Measurements from ENCODE around the gene MST1. TPM values are rescaled to one million over a fixed set of nuclear protein-coding genes. Genes with fewer than 3 reads are reported as not detected.

Gene MST1
- total and polyA plus RNA-seq, 2 donors, result 5.5 to 11.2 TPM

DNA sequence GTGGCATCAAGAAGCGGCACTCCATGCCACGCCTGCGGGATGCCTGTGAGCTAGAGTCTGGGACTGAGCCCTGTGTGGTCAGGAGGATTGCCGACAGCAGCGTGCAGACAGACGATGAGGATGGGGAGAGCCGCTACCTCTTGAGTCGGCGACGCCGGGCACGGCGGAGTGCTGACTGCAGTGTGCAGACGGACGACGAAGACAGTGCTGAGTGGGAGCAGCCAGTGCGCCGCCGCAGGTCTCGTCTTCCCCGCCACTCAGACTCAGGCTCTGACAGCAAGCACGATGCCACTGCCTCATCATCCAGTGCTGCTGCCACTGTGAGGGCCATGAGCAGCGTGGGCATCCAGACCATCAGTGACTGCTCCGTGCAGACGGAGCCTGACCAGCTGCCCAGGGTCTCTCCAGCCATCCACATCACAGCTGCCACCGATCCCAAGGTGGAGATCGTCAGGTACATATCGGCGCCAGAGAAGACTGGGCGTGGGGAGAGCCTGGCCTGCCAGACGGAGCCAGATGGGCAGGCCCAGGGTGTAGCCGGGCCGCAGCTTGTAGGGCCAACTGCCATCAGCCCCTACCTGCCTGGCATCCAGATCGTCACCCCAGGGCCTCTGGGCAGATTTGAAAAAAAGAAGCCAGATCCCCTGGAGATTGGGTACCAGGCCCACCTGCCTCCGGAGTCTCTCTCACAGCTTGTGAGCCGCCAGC, 31.9 kb downstream of the MST1 start:
- Histone ChIP-seq H3K4me1 (ENCODE audit: insufficient read depth) (no peaks in the 10 kb centered on the region), H3K4me3 (ENCODE audit: low read depth, low read length) (no peak overlapping the region), H3K36me3 (ENCODE audit: insufficient read depth) (no peaks in the 10 kb centered on the region), H3K27ac (ENCODE audit: low read depth) (no peak overlapping the region)
- 92% methylated on average over 36 of the region's 36 CpGs for WGBS
- no peak for DNase-seq (ENCODE audit: extremely low spot score)

DNA sequence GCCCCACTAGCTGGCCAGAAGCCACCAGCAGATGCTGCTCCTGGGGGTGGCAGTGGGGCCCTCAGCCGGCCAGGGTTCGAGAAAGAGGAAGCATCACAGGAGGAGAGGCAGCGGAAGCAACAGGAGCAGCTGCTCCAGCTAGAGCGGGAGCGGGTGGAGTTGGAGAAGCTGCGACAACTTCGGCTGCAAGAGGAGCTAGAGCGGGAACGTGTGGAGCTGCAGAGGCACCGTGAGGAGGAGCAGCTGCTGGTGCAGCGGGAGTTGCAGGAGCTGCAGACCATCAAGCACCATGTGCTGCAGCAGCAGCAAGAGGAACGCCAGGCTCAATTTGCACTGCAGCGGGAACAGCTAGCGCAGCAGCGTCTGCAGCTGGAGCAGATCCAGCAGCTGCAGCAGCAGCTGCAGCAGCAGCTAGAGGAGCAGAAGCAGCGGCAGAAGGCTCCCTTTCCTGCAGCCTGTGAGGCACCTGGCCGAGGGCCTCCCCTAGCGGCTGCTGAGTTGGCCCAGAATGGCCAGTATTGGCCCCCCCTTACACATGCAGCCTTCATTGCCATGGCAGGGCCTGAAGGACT, 32.6 kb downstream of the MST1 start:
- no peak for DNase-seq (ENCODE audit: extremely low spot score)
- Histone ChIP-seq H3K27ac (ENCODE audit: low read depth) (no peak overlapping the region), H3K4me3 (ENCODE audit: low read depth, low read length) (no peak overlapping the region), H3K4me1 (ENCODE audit: insufficient read depth) (no peaks in the 10 kb centered on the region), H3K36me3 (ENCODE audit: insufficient read depth) (no peaks in the 10 kb centered on the region)
- WGBS, result 54% methylated on average over 18 of the region's 18 CpGs

DNA sequence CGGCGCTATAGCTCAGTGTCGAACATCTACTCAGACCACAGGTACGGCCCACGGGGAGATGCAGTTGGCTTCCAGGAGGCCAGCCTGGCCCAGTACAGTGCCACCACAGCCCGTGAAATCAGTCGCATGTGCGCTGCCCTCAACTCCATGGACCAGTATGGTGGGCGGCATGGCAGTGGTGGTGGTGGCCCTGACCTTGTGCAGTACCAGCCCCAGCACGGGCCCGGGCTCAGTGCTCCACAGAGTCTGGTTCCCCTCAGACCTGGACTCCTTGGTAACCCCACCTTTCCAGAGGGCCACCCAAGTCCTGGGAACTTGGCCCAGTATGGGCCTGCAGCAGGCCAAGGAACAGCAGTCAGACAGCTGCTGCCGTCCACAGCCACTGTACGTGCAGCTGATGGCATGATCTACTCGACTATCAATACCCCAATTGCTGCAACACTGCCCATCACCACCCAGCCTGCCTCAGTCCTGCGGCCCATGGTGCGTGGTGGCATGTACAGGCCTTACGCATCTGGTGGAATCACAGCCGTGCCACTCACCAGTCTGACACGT, 33.5 kb downstream of the MST1 start:
- DNase-seq (ENCODE audit: extremely low spot score), result no peak
- Histone ChIP-seq H3K27ac (ENCODE audit: low read depth) (no peak overlapping the region), H3K36me3 (ENCODE audit: insufficient read depth) (no peaks in the 10 kb centered on the region), H3K4me3 (ENCODE audit: low read depth, low read length) (no peak overlapping the region), H3K4me1 (ENCODE audit: insufficient read depth) (no peaks in the 10 kb centered on the region)
- 95% methylated on average over 19 of the region's 19 CpGs for WGBS

DNA sequence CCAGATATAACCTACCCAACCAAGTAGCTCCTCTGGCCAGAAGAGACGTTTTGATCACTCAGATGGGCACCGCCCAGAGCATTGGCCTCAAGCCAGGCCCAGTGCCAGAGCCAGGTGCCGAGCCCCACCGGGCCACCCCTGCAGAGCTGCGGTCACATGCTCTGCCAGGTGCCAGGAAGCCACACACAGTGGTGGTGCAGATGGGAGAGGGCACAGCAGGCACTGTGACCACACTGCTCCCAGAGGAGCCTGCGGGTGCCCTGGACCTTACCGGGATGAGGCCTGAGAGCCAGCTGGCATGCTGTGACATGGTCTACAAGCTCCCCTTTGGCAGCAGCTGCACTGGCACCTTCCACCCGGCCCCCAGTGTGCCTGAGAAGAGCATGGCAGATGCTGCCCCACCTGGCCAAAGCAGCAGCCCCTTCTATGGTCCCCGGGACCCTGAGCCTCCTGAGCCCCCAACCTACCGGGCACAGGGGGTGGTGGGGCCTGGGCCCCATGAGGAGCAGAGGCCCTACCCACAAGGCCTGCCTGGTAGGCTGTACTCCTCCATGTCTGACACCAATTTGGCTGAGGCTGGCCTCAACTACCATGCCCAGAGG, 34.2 kb downstream of the MST1 start:
- H3K4me3 ChIP-seq (ENCODE audit: low read depth, low read length), result no peak overlapping the region

DNA sequence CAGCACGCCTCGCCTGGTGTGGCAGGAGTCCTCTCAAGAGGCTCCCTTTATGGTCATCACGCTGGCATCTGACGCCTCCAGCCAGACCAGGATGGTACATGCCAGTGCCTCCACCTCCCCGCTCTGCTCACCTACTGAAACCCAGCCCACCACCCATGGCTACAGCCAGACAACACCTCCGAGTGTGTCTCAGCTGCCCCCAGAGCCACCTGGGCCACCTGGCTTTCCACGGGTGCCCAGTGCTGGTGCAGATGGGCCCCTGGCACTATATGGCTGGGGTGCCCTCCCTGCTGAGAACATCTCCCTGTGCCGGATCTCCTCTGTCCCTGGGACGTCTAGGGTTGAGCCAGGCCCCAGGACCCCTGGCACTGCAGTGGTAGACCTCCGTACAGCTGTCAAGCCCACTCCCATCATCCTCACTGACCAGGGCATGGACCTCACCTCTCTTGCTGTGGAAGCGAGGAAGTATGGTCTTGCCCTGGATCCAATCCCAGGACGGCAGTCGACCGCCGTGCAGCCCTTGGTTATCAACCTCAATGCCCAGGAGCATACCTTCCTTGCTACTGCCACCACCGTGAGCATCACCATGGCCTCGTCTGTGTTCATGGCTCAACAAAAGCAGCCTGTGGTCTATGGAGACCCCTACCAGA, 35.0 kb downstream of the MST1 start:
- Histone ChIP-seq H3K4me1 (ENCODE audit: insufficient read depth) (no peaks in the 10 kb centered on the region), H3K27ac (ENCODE audit: low read depth) (no peak overlapping the region), H3K4me3 (ENCODE audit: low read depth, low read length) (no peak overlapping the region), H3K36me3 (ENCODE audit: insufficient read depth) (no peaks in the 10 kb centered on the region)
- WGBS, result 90% methylated on average over 17 of the region's 17 CpGs
- no peak for DNase-seq (ENCODE audit: extremely low spot score)

More for the DNA sequence above, 34.2 kb downstream of the MST1 start:
- no peaks in the 10 kb centered on the region for H3K4me1 ChIP-seq (ENCODE audit: insufficient read depth)
- H3K36me3 ChIP-seq (ENCODE audit: insufficient read depth), result no peaks in the 10 kb centered on the region
- 74% methylated on average over 10 of the region's 10 CpGs for WGBS
- no peak for DNase-seq (ENCODE audit: extremely low spot score)
- no peak overlapping the region for H3K27ac ChIP-seq (ENCODE audit: low read depth)

DNA sequence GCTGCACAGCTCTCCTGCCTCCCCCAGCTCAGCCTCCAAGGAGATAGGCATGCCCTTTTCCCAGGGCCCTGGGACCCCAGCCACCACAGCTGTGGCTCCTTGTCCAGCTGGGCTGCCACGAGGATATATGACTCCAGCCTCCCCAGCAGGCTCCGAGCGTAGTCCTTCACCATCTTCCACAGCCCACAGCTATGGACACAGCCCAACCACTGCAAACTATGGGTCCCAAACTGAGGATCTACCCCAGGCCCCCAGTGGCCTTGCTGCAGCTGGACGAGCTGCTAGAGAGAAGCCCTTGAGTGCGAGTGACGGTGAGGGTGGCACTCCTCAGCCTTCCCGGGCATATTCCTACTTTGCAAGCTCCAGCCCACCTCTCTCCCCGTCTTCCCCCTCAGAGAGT, 35.7 kb downstream of the MST1 start:
- Histone ChIP-seq H3K4me1 (ENCODE audit: insufficient read depth) (no peaks in the 10 kb centered on the region), H3K27ac (ENCODE audit: low read depth) (no peak overlapping the region), H3K36me3 (ENCODE audit: insufficient read depth) (no peaks in the 10 kb centered on the region), H3K4me3 (ENCODE audit: low read depth, low read length) (no peak overlapping the region)
- DNase-seq (ENCODE audit: extremely low spot score), result no peak
- 68% methylated on average over 8 of the region's 8 CpGs for WGBS

DNA sequence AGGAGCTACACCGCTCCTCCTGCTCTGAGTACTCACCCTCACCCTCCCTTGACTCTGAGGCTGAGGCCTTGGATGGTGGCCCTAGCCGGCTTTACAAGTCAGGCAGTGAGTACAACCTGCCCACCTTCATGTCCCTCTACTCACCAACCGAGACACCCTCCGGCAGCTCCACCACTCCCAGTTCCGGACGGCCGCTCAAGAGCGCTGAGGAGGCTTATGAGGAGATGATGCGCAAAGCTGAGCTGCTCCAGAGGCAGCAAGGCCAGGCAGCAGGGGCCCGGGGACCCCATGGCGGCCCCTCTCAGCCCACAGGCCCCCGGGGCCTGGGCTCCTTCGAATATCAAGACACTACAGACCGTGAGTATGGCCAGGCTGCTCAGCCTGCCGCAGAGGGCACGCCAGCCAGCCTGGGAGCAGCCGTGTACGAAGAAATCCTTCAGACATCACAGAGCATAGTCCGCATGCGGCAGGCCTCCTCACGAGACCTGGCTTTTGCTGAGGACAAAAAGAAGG, 36.3 kb downstream of the MST1 start:
- H3K4me3 ChIP-seq (ENCODE audit: low read depth, low read length), result no peak overlapping the region
- no peak overlapping the region for H3K27ac ChIP-seq (ENCODE audit: low read depth)
- WGBS, result 87% methylated on average over 21 of the region's 21 CpGs
- no peaks in the 10 kb centered on the region for H3K4me1 ChIP-seq (ENCODE audit: insufficient read depth)
- no peak for DNase-seq (ENCODE audit: extremely low spot score)
- no peaks in the 10 kb centered on the region for H3K36me3 ChIP-seq (ENCODE audit: insufficient read depth)

DNA sequence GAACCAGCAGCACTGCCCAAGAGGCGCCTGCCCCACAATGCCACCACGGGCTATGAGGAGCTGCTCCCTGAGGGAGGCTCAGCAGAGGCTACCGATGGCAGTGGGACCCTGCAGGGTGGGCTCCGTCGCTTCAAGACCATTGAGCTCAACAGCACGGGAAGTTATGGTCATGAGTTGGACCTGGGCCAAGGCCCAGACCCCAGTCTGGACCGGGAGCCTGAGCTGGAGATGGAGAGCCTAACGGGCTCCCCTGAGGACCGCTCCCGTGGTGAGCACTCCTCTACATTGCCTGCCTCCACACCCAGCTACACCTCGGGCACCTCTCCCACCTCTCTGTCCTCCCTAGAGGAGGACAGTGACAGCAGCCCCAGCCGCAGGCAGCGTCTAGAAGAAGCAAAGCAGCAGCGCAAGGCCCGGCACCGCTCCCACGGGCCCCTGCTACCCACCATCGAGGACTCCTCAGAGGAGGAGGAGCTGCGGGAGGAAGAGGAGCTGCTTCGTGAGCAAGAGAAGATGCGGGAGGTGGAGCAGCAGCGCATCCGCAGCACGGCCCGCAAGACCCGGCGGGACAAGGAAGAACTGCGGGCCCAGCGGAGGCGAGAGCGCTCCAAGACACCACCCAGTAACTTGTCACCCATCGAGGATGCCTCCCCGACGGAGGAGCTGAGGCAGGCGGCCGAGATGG, 36.9 kb downstream of the MST1 start:
- Histone ChIP-seq H3K27ac (ENCODE audit: low read depth) (no peak overlapping the region), H3K4me3 (ENCODE audit: low read depth, low read length) (no peak overlapping the region), H3K36me3 (ENCODE audit: insufficient read depth) (no peaks in the 10 kb centered on the region), H3K4me1 (ENCODE audit: insufficient read depth) (no peaks in the 10 kb centered on the region)
- 90% methylated on average over 36 of the region's 36 CpGs for WGBS
- DNase-seq (ENCODE audit: extremely low spot score), result no peak

DNA sequence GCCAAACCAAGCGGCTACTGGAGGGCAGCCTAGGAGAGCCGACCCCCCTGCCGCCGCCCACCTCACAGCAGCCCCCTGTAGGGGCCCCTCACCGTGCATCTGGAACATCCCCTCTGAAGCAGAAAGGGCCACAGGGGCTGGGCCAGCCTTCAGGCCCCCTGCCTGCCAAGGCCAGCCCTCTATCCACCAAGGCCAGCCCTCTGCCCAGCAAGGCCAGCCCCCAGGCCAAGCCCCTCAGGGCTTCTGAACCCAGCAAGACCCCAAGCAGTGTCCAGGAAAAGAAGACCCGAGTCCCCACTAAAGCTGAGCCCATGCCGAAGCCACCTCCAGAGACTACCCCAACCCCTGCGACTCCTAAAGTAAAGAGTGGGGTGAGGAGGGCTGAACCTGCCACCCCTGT, 38.6 kb downstream of the MST1 start:
- no peak overlapping the region for H3K27ac ChIP-seq (ENCODE audit: low read depth)
- no peak overlapping the region for H3K4me3 ChIP-seq (ENCODE audit: low read depth, low read length)
- DNase-seq (ENCODE audit: extremely low spot score), result no peak
- WGBS, result 59% methylated on average over 8 of the region's 8 CpGs
- H3K36me3 ChIP-seq (ENCODE audit: insufficient read depth), result no peaks in the 10 kb centered on the region
- no peaks in the 10 kb centered on the region for H3K4me1 ChIP-seq (ENCODE audit: insufficient read depth)

DNA sequence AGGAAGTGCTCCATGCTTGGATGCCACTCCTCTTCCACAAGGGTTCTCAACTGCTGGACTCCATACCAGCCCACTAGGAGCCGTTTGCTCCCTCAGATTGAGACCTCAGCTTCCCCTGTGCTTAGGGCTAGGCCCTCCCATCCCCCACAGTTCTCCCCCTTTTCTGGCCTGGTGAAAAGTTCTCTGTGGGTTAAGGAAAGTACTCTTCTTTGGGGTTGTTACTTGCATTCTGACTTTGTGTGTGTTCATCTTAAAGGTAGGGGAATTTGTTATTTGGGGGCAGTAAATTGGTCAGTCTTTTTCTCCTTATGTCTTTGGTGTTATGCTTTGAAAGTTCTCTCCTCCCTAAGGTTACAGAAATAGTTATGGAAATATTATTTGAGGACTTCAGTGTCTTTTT, 39.1 kb downstream of the MST1 start:
- no peak for DNase-seq (ENCODE audit: extremely low spot score)
- H3K4me1 ChIP-seq (ENCODE audit: insufficient read depth), result no peaks in the 10 kb centered on the region
- no peak overlapping the region for H3K27ac ChIP-seq (ENCODE audit: low read depth)
- no peak overlapping the region for H3K4me3 ChIP-seq (ENCODE audit: low read depth, low read length)
- H3K36me3 ChIP-seq (ENCODE audit: insufficient read depth), result no peaks in the 10 kb centered on the region
- 68% methylated on average over 1 of the region's 1 CpG for WGBS

DNA sequence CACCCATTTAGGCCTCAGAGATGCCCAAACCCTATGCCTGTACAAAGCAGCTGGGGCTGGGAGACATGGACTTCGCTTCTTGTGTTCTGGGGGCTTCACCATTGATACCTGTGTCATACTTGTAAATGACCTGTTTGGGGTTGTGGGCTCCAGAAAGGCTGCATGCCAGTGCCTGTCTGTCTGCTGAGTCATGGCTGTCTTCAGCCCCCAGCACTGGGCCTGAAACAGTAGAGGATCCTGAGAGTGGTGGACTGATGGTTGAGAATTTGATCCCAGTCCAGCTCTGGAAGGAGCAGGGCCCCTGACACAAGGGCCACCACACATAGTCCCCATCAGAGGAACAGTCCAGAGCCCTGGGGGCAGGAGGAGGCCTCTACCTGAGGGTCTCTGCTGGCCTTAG, 39.7 kb downstream of the MST1 start:
- 94% methylated on average over 1 of the region's 1 CpG for WGBS
- H3K27ac ChIP-seq (ENCODE audit: low read depth), result no peak overlapping the region

DNA sequence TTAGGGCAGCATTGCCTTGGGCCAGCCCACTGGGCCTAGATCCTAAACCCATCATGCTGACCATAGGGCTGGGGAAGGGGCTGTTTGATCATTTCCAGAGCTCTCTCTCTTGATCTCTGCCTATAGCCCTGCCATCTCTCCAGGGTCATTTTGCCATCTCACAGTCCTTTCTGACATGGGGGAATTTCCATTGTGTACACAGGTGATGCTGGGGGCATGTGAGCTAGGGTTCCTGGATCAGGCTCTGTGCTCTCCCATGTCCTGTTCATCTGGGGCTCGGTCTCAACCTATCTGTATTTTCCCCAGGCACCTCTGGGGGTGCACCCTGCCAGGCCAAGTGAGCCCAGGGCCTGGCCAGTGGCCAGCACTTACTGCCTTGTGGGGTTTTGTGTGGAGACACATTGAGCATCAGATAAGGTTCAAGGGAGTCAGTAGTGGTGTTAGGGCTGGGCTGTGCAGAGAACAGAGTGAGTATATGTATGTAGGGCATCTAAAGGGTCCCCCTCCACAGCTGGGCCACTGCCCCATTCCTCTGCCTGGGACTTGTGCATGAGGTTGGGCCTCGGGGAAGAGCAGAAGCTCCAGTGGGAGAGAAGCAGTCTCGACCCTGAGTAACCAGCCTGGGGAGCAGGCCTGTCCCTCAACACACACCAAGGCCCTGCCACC, 40.8 kb downstream of the MST1 start:
- H3K4me1 ChIP-seq (ENCODE audit: insufficient read depth), result no peaks in the 10 kb centered on the region
- H3K27ac ChIP-seq (ENCODE audit: low read depth), result no peak overlapping the region
- 78% methylated on average over 3 of the region's 3 CpGs for WGBS
- H3K36me3 ChIP-seq (ENCODE audit: insufficient read depth), result no peaks in the 10 kb centered on the region
- no peak for DNase-seq (ENCODE audit: extremely low spot score)
- H3K4me3 ChIP-seq (ENCODE audit: low read depth, low read length), result no peak overlapping the region

More for the DNA sequence above, 39.7 kb downstream of the MST1 start:
- H3K4me3 ChIP-seq (ENCODE audit: low read depth, low read length), result no peak overlapping the region
- no peaks in the 10 kb centered on the region for H3K36me3 ChIP-seq (ENCODE audit: insufficient read depth)
- no peaks in the 10 kb centered on the region for H3K4me1 ChIP-seq (ENCODE audit: insufficient read depth)
- no peak for DNase-seq (ENCODE audit: extremely low spot score)

DNA sequence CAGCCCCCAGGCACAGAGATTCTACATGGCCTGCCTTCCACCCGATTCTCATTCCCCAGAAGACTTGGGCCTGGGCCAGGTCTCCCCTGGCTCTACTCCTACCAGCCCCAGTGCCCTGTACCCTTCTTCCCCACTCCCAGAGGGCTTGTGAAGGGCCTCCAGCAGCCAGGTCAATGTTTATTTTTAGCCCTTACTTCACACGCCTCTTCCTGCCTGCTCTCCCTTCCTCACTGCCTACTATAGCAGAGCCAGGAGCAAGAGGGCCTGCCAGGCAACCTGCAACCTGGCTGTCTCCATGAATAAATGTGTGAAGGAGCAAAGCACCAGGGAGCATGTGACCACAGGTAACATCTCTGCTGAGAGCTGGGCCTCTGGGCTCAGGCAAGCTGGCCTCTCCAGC, 41.5 kb downstream of the MST1 start:
- Histone ChIP-seq H3K27ac (ENCODE audit: low read depth) (no peak overlapping the region), H3K4me1 (ENCODE audit: insufficient read depth) (no peaks in the 10 kb centered on the region), H3K4me3 (ENCODE audit: low read depth, low read length) (no peak overlapping the region), H3K36me3 (ENCODE audit: insufficient read depth) (no peaks in the 10 kb centered on the region)
- no peak for DNase-seq (ENCODE audit: extremely low spot score)
- WGBS, result 57% methylated on average over 2 of the region's 2 CpGs
